HG03521 (cell line): ENCODE measurements around the gene MRPS2.
A peak's percentile ranks its signal among the peaks of the same experiment; 100 is the strongest.
"Not testable (repeated sequence)": the region's sequence is repeated elsewhere in the genome, so short reads cannot be mapped to it uniquely, and the experiment has no call there.

Experiments used
- ATAC-seq: cut with Tn5 transposase; IDR thresholded peaks from one replicate; pipeline ENCODE4 v1.9.1; 2021; ENCODE audit warnings: mild to moderate bottlenecking, moderate library complexity; ENCODE audit not compliant: unreplicated experiment

Gene MRPS2

GRCh38 chr9:135500525-135501260 lies at the start of gene MRPS2:
MRPS2 (plus strand) TSS chr9:135500682; CDS start chr9:135500711, 29 bp downstream.
- peak; percentile 87 for ATAC-seq

DNA sequence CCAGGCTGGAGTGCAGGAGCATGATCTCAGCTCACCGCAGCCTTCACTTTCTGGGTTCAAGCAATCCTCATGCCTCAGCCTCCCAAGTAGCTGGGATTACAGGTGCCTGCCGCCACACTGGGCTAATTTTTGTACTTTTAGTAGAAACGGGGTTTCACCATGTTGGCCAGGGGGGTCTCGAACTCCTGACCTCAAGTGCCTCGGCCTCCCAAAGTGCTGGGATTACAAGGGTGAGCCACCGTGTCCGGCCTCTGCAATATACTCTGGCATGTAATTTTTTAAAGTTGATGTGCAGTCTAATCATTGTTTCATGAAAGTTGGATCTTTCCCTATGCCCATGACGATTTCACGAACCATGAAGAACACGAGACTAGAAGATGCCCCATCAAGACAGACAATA lies 49.5 kb upstream of the MRPS2 start:
- no peak for ATAC-seq

GRCh38 chr9:135451909-135452308 lies 48.6 kb upstream of the MRPS2 start:
- ATAC-seq = not testable (repeated sequence)

- ATAC-seq = no peak
Observed at GRCh38 chr9:135454737-135455136, 45.7 kb upstream of the MRPS2 start.

DNA sequence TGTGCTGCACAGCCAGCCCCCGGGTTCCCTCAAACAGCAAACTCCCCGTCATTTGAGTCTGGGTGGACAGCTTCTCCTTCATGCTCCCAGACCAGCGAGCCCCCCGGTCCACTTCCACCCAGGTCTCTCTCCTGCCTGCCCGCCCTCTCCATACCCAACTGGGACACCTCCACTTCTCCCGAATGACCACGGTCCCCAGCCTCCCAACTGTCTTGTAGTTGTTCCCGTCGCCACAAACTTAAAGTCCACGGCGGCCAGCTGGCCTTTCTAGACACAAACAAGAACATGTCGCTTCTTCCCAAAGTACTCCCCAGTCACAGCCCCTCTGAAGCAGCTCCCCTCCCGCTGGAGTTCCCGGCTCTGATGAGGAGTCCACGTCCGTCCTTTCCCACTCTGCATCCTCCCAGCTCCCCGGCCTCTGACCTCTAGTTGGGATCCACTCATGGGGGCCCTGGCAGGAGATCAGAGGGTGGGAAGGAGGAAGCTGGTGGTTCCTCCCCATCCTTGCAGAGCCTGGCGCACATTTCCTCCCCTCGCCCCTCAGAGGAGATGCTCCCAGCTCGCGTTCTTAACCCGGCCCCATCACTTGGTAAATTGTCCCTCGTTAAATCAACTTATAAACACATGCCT lies 45.0 kb upstream of the MRPS2 start:
- no peak for ATAC-seq

DNA sequence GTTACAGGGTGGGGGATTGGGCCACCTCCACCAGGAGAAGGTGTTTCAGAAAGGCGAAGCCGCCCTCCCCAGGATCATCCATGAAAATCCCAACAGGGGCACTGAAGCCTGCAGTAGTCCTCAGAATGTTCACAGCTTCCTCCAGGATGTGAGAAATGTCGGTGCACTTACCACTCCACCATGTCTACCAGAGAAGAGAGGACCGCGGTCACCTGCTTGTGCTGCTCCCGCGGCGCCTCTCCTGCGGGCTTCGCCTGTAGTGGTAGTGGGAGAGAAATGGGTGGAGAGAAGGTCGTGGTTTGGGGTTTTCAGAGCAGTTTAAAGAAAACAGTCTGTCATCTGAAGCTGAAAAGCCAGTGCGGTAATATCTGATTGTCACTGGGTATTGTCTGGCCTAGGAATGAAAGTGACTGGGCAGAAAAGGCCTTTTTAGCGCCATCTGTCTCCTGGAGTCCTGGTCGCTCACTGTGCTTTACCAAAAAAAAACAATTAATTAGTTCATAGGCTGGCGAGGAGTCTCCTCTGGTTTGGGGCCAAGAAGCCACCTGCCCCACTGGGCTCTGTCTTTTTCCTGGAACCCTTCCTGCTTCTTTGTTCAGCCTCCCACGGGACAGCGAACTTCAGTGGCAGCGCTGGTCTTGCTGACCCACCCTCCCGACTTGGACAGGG lies 43.9 kb upstream of the MRPS2 start:
- ATAC-seq = no peak

- not testable (repeated sequence) for ATAC-seq
Observed at GRCh38 chr9:135458478-135458877, 42.0 kb upstream of the MRPS2 start.

DNA sequence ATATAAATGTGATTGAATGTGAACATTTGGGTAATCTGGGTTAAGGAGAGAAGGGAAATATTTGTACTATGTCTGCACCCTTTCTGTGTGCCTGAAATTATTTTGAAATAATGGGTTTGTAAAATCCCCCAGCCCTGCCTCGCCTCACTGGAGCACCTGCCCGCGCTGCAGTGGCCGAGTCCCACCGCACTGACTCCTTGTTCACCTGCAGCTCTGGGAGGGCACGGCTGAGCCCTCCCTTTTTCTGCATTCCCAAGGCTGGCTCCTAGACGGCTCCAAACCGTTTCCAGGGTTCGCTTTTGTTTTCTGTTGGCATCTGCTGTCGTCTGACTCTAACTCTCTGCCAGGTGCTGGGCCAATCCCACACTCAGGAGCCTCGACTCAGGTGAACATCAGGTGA lies 38.5 kb upstream of the MRPS2 start:
- no peak for ATAC-seq

GRCh38 chr9:135463140-135463539 lies 37.3 kb upstream of the MRPS2 start:
- no peak for ATAC-seq

- ATAC-seq = no peak
Observed at GRCh38 chr9:135464181-135464580, 36.3 kb upstream of the MRPS2 start.

- no peak for ATAC-seq
Observed at GRCh38 chr9:135468854-135469521, 31.5 kb upstream of the MRPS2 start.

GRCh38 chr9:135471791-135472640 lies 28.5 kb upstream of the MRPS2 start:
- no peak for ATAC-seq

DNA sequence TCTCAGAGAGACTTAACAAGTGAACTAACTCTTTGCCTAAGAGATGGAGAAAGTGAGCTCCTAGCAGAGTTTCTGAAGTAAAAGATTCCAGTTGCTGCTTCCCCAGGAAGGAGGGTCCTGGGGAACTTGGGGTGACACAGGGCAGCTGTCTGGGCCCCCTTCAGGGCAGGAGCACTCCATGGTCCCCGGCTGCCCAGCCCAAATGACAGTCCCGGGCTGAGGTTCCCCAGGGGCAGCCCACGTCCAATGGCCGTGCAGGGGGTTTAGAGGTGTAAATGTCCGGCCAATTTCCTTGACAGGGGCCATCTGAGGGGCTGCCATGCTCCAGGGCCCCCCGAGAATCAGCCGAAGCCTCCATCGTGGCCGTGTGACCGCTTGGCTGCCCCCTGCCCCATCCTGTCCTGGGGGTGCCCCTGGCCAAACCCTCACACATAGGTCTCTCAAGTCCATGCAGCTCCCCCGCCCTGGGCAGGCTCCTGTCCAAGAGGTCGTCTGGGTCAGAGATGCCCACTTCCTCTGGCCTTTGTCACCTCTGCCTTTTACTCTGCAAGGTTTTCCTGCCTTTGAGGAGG lies 26.4 kb upstream of the MRPS2 start:
- no peak for ATAC-seq

GRCh38 chr9:135474915-135475314 lies 25.6 kb upstream of the MRPS2 start:
- ATAC-seq = no peak

DNA sequence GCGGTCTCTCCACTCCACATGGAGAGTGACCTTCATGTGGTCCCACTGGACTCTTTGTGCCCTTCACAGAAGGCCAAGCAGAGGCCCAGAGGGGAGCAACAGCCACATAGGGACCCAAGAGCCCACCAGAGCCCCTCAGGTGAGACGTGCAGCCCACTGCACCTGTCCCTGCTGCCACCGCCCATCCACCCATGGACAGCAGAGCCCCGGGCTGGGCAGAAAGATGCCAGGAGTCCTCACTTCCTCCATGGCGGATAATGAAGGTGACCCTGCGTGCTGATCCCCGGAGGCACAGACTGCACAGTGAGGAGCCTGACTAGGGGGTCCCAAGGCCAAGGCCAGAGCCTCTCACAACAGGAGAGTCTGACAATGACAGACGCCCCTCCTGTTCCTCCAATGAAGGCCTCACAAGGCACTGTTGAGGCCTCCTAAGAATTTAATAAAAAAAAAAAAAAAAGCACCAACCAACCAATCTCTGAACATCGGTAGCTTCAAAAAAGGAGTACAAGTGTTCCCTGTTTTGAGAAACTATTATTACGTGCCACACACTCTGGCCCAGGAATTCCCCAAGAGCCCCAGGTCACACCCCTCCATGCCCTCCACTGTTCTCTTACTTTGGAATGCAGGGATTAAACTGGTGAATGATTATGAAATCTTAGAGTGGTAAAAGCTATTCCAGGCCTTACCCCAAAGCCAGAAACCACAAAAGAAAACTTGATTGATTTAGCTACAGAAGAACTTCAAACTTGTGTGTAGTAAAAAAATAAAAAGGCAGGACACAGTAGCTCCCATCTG lies 23.7 kb upstream of the MRPS2 start:
- ATAC-seq = no peak

DNA sequence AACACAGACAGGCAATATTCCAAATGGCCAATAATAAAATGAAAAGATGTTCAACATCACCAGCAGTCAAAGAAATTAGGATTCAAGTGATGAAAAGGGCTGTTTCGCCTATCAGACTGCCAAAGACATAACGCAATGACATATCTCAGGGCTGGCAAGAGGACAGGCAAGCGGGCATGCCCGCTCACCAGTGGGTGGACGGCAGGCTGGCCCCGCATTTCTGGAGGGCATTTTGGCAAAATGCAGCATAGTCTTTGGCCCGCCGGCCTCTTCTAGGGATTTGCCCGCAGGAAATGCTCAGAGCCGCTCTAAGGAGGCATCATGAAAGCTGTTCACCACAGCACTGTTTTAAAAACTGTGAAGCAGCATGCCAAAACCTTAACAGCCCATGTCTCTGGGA lies 22.3 kb upstream of the MRPS2 start:
- ATAC-seq = no peak

DNA sequence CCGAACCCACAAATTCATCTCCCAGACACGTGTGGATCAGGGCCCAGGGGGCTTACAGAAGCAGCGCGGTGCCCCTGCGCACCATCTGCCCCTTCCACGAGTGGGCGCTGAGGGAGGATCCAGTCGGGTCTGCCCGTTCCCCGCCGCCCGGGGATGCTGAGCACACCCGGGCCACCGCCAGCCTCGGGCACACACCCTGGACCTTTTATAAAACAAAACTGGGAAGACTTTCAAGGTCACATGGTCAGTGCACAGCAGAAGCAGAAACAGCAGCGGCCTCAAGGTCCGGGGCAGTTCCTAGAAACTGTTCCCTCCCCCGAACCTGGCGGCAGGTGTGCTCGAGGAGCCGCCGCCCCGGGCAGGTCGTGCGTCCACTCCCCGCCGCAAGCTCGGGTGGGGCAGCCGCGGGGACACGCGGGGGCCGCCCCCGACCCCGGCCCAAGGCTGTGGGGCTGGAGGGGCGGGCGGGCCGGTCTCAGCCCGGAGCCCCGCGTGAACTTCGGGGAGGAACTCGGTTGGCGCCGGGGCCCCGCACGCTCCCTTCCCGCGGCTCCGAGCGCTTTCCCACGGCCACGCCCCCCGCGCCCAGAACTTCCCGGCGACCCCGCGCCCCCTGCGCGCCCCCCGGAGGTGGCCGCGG lies 21.5 kb upstream of the MRPS2 start:
- ATAC-seq = no peak

DNA sequence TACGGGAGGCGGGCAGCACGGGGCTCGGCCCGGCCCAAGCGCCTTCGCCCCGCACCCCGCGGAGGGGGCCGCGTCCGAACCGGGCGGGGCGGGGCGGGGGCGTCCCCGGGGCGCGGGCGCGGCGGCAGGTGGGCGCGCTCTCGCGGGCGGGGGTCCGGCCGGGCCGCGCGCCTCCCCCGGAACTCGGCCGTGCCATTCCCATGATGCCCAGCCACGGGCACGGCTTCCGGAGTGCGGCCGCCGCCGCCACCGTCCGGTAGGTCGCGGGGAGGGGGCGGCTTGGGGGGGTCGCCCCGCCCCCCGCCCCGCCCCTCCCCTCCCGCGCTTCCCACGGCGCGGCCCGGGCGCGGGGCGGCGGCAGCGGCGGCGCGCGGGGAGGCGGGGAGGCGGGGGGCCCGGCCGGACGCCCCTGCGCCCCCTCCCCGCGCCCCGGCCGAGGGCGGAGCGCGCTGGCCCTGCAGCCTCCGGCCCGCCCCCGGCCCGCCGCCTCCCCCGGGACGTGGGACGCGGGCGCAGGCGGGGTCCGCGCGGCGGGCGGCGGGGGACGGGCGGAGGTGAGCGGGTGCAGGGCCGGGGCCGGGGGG lies 20.9 kb upstream of the MRPS2 start, which contains the start of gene PPP1R26:
PPP1R26 (plus strand) TSS at position 314 of the 584 bp plus-strand sequence. CDS start 4,729 bp downstream, outside the sequence.
- no peak for ATAC-seq
